HG03097 (cell line): ENCODE data around the gene SLC7A8.

Experiments used
- ATAC-seq: cut with Tn5 transposase; IDR thresholded peaks from one replicate; pipeline ENCODE4 v1.9.1; 2021; ENCODE audit not compliant: unreplicated experiment, low FRiP score

SLC7A8 gene

GRCh38 chr14:23136566-23137133 lies 46.8 kb downstream of the SLC7A8 start:
- no peak for ATAC-seq

- ATAC-seq, result no peak
Observed at GRCh38 chr14:23132970-23133369, 50.5 kb downstream of the SLC7A8 start.

- no peak for ATAC-seq
Observed at GRCh38 chr14:23131482-23131881, 52.0 kb downstream of the SLC7A8 start.

- ATAC-seq, result no peak
Observed at GRCh38 chr14:23130871-23131270, 52.6 kb downstream of the SLC7A8 start.

- ATAC-seq, result no peak
Observed at GRCh38 chr14:23129759-23130316, 53.6 kb downstream of the SLC7A8 start.

- no peak for ATAC-seq
Observed at GRCh38 chr14:23128969-23129758, 54.3 kb downstream of the SLC7A8 start.

- ATAC-seq, result no peak
Observed at GRCh38 chr14:23127861-23128260, 55.6 kb downstream of the SLC7A8 start.

GRCh38 chr14:23126548-23127278 lies 56.7 kb downstream of the SLC7A8 start:
- no peak for ATAC-seq

GRCh38 chr14:23125933-23126524 lies 57.4 kb downstream of the SLC7A8 start:
- ATAC-seq, result no peak

GRCh38 chr14:23125011-23125410 lies 58.4 kb downstream of the SLC7A8 start:
- no peak for ATAC-seq

- ATAC-seq, result no peak
Observed at GRCh38 chr14:23124337-23124954, 59.0 kb downstream of the SLC7A8 start.

GRCh38 chr14:23123419-23123818 lies 60.0 kb downstream of the SLC7A8 start:
- no peak for ATAC-seq

- ATAC-seq, result no peak
Observed at GRCh38 chr14:23122086-23122485, 61.4 kb downstream of the SLC7A8 start.

GRCh38 chr14:23121361-23121771 lies 62.1 kb downstream of the SLC7A8 start:
- no peak for ATAC-seq

- no peak for ATAC-seq
Observed at GRCh38 chr14:23120541-23121251, 62.8 kb downstream of the SLC7A8 start.

GRCh38 chr14:23119363-23120327 lies 63.8 kb downstream of the SLC7A8 start:
- ATAC-seq, result no peak

- no peak for ATAC-seq
Observed at GRCh38 chr14:23118506-23119362, 64.7 kb downstream of the SLC7A8 start, which contains the start of gene CEBPE. Gene CEBPE, minus strand, starts transcription at chr14:23119255. Its CDS starts 164 bp downstream, at chr14:23119091.
